OCI-LY1 (cell line): Measurements from ENCODE around the gene ASMTL.

ENCODE experiments used
- EZH2 ChIP-seq: fragments of 200-600 bp; sonication (generic), shearing (Covaris generic); IDR thresholded peaks from 2 replicates; pipeline ENCODE4 v1.8.0; 2017; ENCODE audit warnings: borderline replicate concordance, mixed run types, mild to moderate bottlenecking, antibody characterized with exemption, low read length, moderate library complexity, mixed read lengths
- TF ChIP-seq, protein P1 (sequence below): fragments of 200-600 bp; sonication (generic), shearing (Covaris generic); IDR thresholded peaks from 2 replicates; pipeline ENCODE4 v1.5.1; 2017; ENCODE audit warnings: mild to moderate bottlenecking, antibody characterized with exemption, low read length, moderate library complexity, mixed read lengths

DNA sequence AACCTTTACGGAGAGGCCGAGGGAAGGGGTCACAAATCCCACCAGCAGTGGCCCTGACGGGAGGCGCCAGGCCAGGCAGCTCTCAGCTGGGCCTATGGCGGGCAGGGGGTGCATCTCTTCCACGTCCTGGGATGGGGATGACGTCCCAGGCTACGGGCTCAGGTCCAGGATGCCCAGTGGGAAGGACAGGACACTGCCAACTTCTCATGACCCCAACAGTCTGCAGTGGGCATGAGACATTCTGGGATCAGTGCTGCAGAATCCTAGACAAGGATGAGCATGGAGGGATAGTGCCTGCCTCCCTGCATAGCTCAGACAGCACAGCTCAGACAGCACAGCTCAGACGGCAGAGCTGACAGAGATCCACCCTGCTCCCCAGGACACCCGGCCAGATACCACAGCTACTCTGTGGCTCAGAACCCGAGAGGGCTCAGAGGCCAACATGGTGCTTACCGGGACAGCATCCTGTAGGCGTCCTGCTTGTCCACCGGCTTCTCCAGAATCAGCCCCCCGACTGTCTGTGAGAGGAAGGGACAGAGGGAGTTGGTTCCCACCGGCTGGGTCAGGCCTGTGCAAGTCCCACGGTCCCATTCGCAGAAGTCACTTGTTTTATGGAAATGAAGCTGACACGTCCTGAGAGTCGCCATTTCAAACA is 17.3 kb downstream of the ASMTL start:
- no peak for TF ChIP-seq EZH2
- TF ChIP-seq, protein P1, sequence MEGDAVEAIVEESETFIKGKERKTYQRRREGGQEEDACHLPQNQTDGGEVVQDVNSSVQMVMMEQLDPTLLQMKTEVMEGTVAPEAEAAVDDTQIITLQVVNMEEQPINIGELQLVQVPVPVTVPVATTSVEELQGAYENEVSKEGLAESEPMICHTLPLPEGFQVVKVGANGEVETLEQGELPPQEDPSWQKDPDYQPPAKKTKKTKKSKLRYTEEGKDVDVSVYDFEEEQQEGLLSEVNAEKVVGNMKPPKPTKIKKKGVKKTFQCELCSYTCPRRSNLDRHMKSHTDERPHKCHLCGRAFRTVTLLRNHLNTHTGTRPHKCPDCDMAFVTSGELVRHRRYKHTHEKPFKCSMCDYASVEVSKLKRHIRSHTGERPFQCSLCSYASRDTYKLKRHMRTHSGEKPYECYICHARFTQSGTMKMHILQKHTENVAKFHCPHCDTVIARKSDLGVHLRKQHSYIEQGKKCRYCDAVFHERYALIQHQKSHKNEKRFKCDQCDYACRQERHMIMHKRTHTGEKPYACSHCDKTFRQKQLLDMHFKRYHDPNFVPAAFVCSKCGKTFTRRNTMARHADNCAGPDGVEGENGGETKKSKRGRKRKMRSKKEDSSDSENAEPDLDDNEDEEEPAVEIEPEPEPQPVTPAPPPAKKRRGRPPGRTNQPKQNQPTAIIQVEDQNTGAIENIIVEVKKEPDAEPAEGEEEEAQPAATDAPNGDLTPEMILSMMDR = no peak
